K562 (cell line): ENCODE results near the gene TMEM89. TPM values are rescaled to one million over a fixed set of nuclear protein-coding genes. Genes with fewer than 3 reads are reported as not detected.

ENCODE experiments used
- CHD4 ChIP-seq: fragments of 200-600 bp; sonication (generic); IDR thresholded peaks from 3 replicates; pipeline ENCODE4 v1.6.1; 2012; ENCODE audit warnings: low read depth, mild to moderate bottlenecking, mixed read lengths, low read length, inconsistent platforms; ENCODE audit not compliant: insufficient read depth, insufficient replicate concordance, poor library complexity, severe bottlenecking
- KAT8 ChIP-seq: fragments of 450-650 bp; IDR thresholded peaks from 2 replicates; pipeline ENCODE4 v1.6.1; 2016; ENCODE audit warnings: low read depth, mild to moderate bottlenecking
- KLF16 ChIP-seq: IDR thresholded peaks from 2 replicates; pipeline ENCODE4 v1.6.1; 2016; ENCODE audit warnings: antibody characterized with exemption
- MIER1 ChIP-seq: fragments of 450-650 bp; IDR thresholded peaks from 2 replicates; pipeline ENCODE4 v1.6.1; 2016; ENCODE audit warnings: antibody characterized with exemption, mild to moderate bottlenecking, low read depth
- MXI1 ChIP-seq: IDR thresholded peaks from 2 replicates; pipeline ENCODE4 v1.6.1; 2011; ENCODE audit warnings: low read depth, mild to moderate bottlenecking, improper control_type of control experiment, low read length
- PCBP2 ChIP-seq: fragments of 200-400 bp; formaldehyde crosslinking; IDR thresholded peaks from 2 replicates; pipeline ENCODE4 v1.6.1; 2018; ENCODE audit warnings: low read length, low read depth, mild to moderate bottlenecking, moderate library complexity; ENCODE audit not compliant: poor library complexity, severe bottlenecking
- PHB2 ChIP-seq: fragments of 450-650 bp; IDR thresholded peaks from 2 replicates; pipeline ENCODE4 v1.6.1; 2017; ENCODE audit warnings: low read depth
- PRDM10 ChIP-seq: fragments of 450-650 bp; IDR thresholded peaks from 2 replicates; pipeline ENCODE4 v1.6.1; 2018; ENCODE audit not compliant: partially characterized antibody
- RFX7 ChIP-seq: fragments of 250-450 bp; sonication (Bioruptor Pico); IDR thresholded peaks from 2 replicates; pipeline ENCODE4 v1.5.1; 2021; ENCODE audit warnings: mild to moderate bottlenecking
- TAF1 ChIP-seq: IDR thresholded peaks from 2 replicates; pipeline ENCODE4 v1.6.1; 2011; ENCODE audit warnings: mild to moderate bottlenecking, low read length, moderate library complexity; ENCODE audit not compliant: insufficient read depth, control insufficient read depth, severe bottlenecking; ENCODE audit errors: extremely low read depth
- TOE1 ChIP-seq, 2 experiments: fragments of 450-650 bp in 1 of 2; sonication (generic) in 1 of 2; formaldehyde crosslinking in 1 of 2; IDR thresholded peaks; 2 replicates each; pipeline versions ENCODE4 v1.7.1 to v1.8.0; 2016 to 2022; ENCODE audit warnings: borderline replicate concordance in 2 of 2, mild to moderate bottlenecking in 2 of 2, antibody characterized with exemption in 1 of 2, inconsistent platforms in 1 of 2, low read depth in 1 of 2, missing genetic modification reagents in 1 of 2, moderate library complexity in 1 of 2
- ZFP91 ChIP-seq: sonication (generic); formaldehyde crosslinking; IDR thresholded peaks from 2 replicates; pipeline ENCODE4 v1.8.0; 2022; ENCODE audit warnings: mild to moderate bottlenecking, missing genetic modification reagents
- ZNF184 ChIP-seq: sonication (generic); formaldehyde crosslinking; IDR thresholded peaks from 2 replicates; pipeline ENCODE4 v1.5.0; 2020; ENCODE audit warnings: missing genetic modification reagents
- ZNF24 ChIP-seq: fragments of 450-650 bp; IDR thresholded peaks from 2 replicates; pipeline ENCODE4 v1.6.1; 2016
- polyA plus RNA-seq, 8 experiments: library from polyadenylated mRNA; depleted of rRNA in 4 of 8; stranded (reverse) in 5 of 8; unstranded in 3 of 8; fragments of >200 nt; fragmentation: Nextera tagmentation in 2 of 8; fragmentation: Illumina TruSeq in 1 of 8; extraction: Ambion mirVana in 2 of 8; extraction: Trizol in 1 of 8; gene quantifications; 2 replicates each; pipeline versions ENCODE4 v1.2.1 to v1.2.3, GENCODE V29; 2011 to 2014; ENCODE audit warnings: inconsistent platforms in 1 of 8, missing spikeins in 1 of 8
- total RNA-seq, 7 experiments: library from RNA; depleted of rRNA in 6 of 7; stranded (reverse); fragments of >200 nt in 6 of 7; fragmentation: Illumina TruSeq in 2 of 7; extraction: Trizol in 2 of 7; gene quantifications; 2 replicates each; pipeline versions ENCODE4 v1.2.1 to v1.2.3, GENCODE V29; 2011 to 2021; ENCODE audit warnings: low replicate concordance in 1 of 7
- TF ChIP-seq, protein P1 (sequence below): fragments of 450-650 bp; formaldehyde crosslinking; IDR thresholded peaks from 2 replicates; pipeline ENCODE4 v1.4.0; 2022; ENCODE audit warnings: mild to moderate bottlenecking, moderate library complexity
- TF ChIP-seq, protein P2 (sequence below), 2 experiments: IDR thresholded peaks in 1 of 2; conservative IDR thresholded peaks in 1 of 2; 2 replicates each; pipeline ENCODE4 v1.6.1; 2016; ENCODE audit warnings: low read depth in 2 of 2, mild to moderate bottlenecking in 1 of 2, missing compliant biosample characterization in 1 of 2, missing genetic modification characterization in 1 of 2, moderate library complexity in 1 of 2
- TF ChIP-seq, protein P3 (sequence below): sonication (generic); formaldehyde crosslinking; IDR thresholded peaks from 2 replicates; pipeline ENCODE4 v1.8.0; 2022; ENCODE audit warnings: mild to moderate bottlenecking, missing genetic modification reagents

TMEM89 gene
- total and polyA plus RNA-seq, 9 of the 15 experiments (the other 6 are each of a cell fraction or from before 2014, with no cell fraction given) = not detected

DNA sequence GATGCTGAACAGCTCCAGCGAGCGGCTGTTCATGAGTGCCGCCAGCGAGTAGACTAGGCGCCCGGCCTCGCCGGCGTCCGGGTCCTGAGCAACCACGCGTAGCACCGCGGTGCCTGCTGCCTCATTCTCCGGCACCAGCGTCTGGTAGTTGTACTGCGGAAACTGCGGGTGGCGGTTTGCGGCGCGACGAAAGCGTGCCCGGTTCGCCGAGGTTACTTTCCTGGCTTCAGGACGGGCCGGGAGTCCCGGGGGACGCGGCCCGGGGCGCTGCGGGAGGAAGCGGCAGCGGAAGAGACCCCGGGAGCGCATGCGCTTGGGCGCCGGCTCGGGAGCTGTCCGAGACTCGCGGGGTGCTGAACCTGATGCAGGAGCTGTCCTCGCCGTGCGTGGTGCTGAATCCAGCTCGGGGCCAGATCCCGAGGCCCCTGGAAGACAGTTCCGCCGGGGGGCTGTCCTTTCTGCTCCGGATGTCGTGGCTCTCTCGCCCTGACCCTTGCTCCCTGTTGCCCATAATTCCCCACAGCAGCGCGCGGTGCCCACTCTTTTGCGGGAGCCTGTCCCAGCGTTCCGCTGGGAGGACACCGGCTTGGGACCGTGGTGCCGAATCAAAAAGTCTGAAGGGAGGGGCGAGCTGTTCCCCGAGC lies 40.1 kb upstream of the TMEM89 start (continued):
- peak; percentile 71 for TF ChIP-seq ZFP91 (CRISPR knock-in tag)
- peak; percentile 99 for TF ChIP-seq MIER1
- no peak for TF ChIP-seq CHD4
- peak; percentile 77; the same call in 1 of the 2 replicates for TF ChIP-seq ZNF184
- TF ChIP-seq PCBP2 = no peak
- TF ChIP-seq KLF16 = no peak
- TF ChIP-seq, protein P1, sequence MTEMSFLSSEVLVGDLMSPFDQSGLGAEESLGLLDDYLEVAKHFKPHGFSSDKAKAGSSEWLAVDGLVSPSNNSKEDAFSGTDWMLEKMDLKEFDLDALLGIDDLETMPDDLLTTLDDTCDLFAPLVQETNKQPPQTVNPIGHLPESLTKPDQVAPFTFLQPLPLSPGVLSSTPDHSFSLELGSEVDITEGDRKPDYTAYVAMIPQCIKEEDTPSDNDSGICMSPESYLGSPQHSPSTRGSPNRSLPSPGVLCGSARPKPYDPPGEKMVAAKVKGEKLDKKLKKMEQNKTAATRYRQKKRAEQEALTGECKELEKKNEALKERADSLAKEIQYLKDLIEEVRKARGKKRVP = no peak
- TF ChIP-seq RFX7 (CRISPR knock-in tag) = no peak
- peak; percentile 62 for TF ChIP-seq PRDM10
- TF ChIP-seq, protein P2, sequence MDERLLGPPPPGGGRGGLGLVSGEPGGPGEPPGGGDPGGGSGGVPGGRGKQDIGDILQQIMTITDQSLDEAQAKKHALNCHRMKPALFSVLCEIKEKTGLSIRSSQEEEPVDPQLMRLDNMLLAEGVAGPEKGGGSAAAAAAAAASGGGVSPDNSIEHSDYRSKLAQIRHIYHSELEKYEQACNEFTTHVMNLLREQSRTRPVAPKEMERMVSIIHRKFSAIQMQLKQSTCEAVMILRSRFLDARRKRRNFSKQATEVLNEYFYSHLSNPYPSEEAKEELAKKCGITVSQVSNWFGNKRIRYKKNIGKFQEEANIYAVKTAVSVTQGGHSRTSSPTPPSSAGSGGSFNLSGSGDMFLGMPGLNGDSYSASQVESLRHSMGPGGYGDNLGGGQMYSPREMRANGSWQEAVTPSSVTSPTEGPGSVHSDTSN (CRISPR knock-in tag; IDR thresholded peaks at IDR 0.05; ENCODE audit: low read depth) = peak; percentile 86
- TF ChIP-seq, protein P2 (tag; conservative IDR thresholded peaks at IDR 0.05; ENCODE audit: low read depth) = no peak
- no peak for TF ChIP-seq TAF1
- TF ChIP-seq TOE1 (IDR thresholded peaks at IDR 0.05; ENCODE audit: borderline replicate concordance) = no peak
- peak; percentile 100 for TF ChIP-seq TOE1 (CRISPR knock-in tag; IDR thresholded peaks at IDR 0.05; ENCODE audit: borderline replicate concordance, low read depth)
- TF ChIP-seq, protein P3, sequence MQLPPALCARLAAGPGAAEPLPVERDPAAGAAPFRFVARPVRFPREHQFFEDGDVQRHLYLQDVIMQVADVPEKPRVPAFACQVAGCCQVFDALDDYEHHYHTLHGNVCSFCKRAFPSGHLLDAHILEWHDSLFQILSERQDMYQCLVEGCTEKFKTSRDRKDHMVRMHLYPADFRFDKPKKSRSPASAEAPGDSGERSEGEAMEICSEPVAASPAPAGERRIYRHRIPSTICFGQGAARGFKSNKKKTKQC (CRISPR knock-in tag) = peak; percentile 100
- TF ChIP-seq MXI1 = peak; percentile 92
- no peak for TF ChIP-seq PHB2
- peak; percentile 61; the same call in 1 of the 2 replicates for TF ChIP-seq ZNF24
- TF ChIP-seq KAT8 = no peak
